Retinal pigment epithelial cell (primary cell): ENCODE measurements around the gene SYT4.

Experiments used
- DNase-seq: peaks from one replicate; pipeline ENCODE4 v3.0.0-alpha.2; 2010; ENCODE audit warnings: low read depth
- H3K4me3 ChIP-seq: 2 replicates; pipeline ENCODE4 v1.5.1; 2011; ENCODE audit warnings: mild to moderate bottlenecking, low read length, control low read depth, moderate library complexity
- TF ChIP-seq, protein P1 (sequence below): conservative IDR thresholded peaks from 2 replicates; pipeline ENCODE4 v1.5.1; 2011; ENCODE audit warnings: low read depth, low read length, control low read depth, inconsistent platforms

The SYT4 gene

DNA sequence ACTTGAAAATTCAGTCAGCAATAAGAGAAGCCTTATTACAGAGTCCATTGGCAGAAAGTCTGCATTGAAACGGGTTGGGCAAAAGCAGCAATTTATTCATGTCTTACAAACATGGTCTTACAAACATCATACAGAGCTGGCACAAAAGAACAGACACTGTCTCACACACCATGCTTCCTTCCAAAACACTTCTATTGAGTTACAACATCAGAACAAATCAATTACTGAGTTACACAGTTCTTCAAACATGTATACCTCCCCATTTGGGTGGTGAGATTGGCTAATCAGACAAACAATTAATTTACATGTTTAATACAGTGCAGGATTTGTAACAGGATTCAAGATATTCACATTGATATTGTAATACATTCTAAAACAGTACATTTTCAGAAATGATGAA, 9.5 kb downstream of the SYT4 start:
- H3K4me3 ChIP-seq: no peak overlapping the region
- TF ChIP-seq, protein P1, sequence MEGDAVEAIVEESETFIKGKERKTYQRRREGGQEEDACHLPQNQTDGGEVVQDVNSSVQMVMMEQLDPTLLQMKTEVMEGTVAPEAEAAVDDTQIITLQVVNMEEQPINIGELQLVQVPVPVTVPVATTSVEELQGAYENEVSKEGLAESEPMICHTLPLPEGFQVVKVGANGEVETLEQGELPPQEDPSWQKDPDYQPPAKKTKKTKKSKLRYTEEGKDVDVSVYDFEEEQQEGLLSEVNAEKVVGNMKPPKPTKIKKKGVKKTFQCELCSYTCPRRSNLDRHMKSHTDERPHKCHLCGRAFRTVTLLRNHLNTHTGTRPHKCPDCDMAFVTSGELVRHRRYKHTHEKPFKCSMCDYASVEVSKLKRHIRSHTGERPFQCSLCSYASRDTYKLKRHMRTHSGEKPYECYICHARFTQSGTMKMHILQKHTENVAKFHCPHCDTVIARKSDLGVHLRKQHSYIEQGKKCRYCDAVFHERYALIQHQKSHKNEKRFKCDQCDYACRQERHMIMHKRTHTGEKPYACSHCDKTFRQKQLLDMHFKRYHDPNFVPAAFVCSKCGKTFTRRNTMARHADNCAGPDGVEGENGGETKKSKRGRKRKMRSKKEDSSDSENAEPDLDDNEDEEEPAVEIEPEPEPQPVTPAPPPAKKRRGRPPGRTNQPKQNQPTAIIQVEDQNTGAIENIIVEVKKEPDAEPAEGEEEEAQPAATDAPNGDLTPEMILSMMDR: no peak
- DNase-seq: no peak

DNA sequence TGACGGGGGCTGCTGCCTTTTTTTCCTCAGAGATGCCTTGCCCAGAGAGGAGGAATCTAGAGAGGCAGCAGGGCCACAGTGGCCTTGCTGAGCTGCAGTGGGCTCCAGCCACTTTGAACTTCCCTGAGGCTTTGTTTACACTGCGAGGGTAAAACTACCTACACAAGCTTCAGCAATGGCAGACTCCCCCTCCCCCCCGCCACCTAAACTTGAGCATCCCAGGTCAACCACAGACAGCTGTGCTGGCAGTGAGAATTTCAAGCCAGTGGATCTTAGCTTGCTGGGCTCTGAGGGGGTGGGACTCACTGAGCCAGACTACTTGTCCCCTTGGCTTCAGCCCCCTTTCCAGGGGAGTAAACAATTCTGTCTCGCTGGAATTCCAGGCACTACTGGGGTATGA, 11.8 kb downstream of the SYT4 start:
- H3K4me3 ChIP-seq: no peak overlapping the region
- DNase-seq: no peak
- TF ChIP-seq, protein P1: no peak

- no peak overlapping the region for H3K4me3 ChIP-seq
- no peak for DNase-seq
- TF ChIP-seq, protein P1: no peak
Measured at GRCh38 chr18:43248610-43249249, 28.6 kb downstream of the SYT4 start.

DNA sequence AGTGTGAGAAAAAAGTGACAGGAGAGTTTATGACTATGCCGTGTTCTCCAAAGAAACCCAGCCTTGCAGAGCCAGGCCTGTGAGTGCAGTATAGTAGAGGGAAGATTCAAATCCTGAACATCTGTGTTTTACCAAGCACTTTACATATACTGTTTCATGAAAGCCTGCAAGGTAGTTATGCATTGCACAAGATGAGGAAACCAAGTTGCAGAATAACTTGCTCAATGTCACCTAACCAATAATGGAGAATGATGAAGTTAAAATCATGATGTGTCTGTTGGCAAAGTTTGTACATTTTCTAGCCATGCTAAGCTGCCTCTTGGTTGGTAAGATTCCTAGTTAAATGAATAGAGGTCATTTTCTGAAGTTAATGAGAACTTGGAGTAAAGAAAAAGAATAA, 29.3 kb downstream of the SYT4 start:
- no peak overlapping the region for H3K4me3 ChIP-seq
- TF ChIP-seq, protein P1: no peak
- no peak for DNase-seq

DNA sequence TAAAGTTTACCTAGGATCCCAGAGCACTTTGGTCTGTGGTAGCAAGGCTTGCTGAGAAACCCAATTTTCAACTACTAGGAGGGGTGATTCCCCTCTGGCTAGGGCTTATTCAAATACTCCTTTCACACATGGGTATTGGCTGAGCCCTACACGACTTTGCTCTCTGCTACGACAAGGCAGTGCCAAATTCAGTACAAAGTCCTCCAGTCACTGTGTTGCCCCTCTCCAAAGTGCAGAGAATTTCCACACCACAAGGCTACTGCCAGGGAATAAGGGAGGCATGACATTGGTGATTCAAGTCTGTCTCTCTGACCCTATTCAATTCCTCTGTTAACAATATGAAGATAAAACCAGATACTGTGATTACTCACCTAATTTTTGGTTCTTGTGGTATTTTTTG, 38.9 kb downstream of the SYT4 start:
- TF ChIP-seq, protein P1: no peak
- no peak for DNase-seq
- H3K4me3 ChIP-seq: no peak overlapping the region

DNA sequence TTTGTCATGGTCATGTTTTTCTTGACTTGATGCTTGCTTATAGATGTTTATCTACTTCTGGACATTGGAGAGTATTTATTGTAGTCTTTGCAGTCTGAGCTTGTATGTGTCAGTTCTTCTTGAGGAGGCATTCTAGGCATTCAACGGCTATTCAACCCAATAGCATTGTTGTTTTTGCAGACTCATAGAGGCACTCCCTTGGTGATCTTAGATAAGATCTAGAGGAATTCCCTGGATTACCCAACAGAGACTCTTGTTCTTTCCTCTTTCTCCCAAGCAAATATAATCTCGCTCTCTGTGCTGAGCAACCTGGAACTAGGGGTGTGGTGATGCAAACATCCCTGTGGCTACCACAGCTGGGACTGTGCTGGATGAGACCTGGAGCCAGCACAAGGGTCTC, 40.4 kb downstream of the SYT4 start:
- TF ChIP-seq, protein P1: no peak
- no peak for DNase-seq
- H3K4me3 ChIP-seq: no peak overlapping the region

- TF ChIP-seq, protein P1: no peak
- no peak overlapping the region for H3K4me3 ChIP-seq
- DNase-seq: no peak
Measured at GRCh38 chr18:43234889-43235288, 42.4 kb downstream of the SYT4 start.
